Measurements from ENCODE around the gene CLCN5.

Gene CLCN5

GRCh38 chrX:49932791-49933190 lies 10.4 kb downstream of the CLCN5 start:
- no peak for DNase-seq (ENCODE audit: low read depth in 3 of 3)

- DNase-seq (ENCODE audit: low read depth in 3 of 3) = no peak
Measured at GRCh38 chrX:49934148-49934547, 11.8 kb downstream of the CLCN5 start.

- DNase-seq (ENCODE audit: low read depth in 3 of 3) = no peak
Measured at GRCh38 chrX:49934729-49935128, 12.3 kb downstream of the CLCN5 start.

- no peak for DNase-seq (ENCODE audit: low read depth in 3 of 3)
Measured at GRCh38 chrX:49947781-49948180, 25.4 kb downstream of the CLCN5 start.

GRCh38 chrX:49949961-49950360 lies 27.6 kb downstream of the CLCN5 start:
- DNase-seq (ENCODE audit: low read depth in 3 of 3) = no peak

- no peak for DNase-seq (ENCODE audit: low read depth in 3 of 3)
Measured at GRCh38 chrX:49951524-49952193, 29.3 kb downstream of the CLCN5 start.

- DNase-seq (ENCODE audit: low read depth in 3 of 3) = no peak
Measured at GRCh38 chrX:49956313-49956712, 33.9 kb downstream of the CLCN5 start.

GRCh38 chrX:49958727-49959485 lies 36.5 kb downstream of the CLCN5 start:
- DNase-seq (ENCODE audit: low read depth in 3 of 3) = no peak

- DNase-seq (ENCODE audit: low read depth in 3 of 3) = no peak
Measured at GRCh38 chrX:49959602-49960001, 37.2 kb downstream of the CLCN5 start.

- DNase-seq (ENCODE audit: low read depth in 3 of 3) = no peak
Measured at GRCh38 chrX:49960061-49960460, 37.7 kb downstream of the CLCN5 start.

- DNase-seq (ENCODE audit: low read depth in 3 of 3) = no peak
Measured at GRCh38 chrX:49970674-49971073, 48.3 kb downstream of the CLCN5 start.

GRCh38 chrX:49972328-49972860 lies 50.0 kb downstream of the CLCN5 start:
- no peak for DNase-seq (ENCODE audit: low read depth in 3 of 3)

GRCh38 chrX:49976682-49977197 lies 54.3 kb downstream of the CLCN5 start:
- no peak for DNase-seq (ENCODE audit: low read depth in 3 of 3)

- no peak for DNase-seq (ENCODE audit: low read depth in 3 of 3)
Measured at GRCh38 chrX:49977319-49978090, 55.1 kb downstream of the CLCN5 start.

GRCh38 chrX:49978176-49978575 lies 55.8 kb downstream of the CLCN5 start:
- DNase-seq (ENCODE audit: low read depth in 3 of 3) = no peak

GRCh38 chrX:49986058-49986457 lies 63.7 kb downstream of the CLCN5 start:
- no peak for DNase-seq (ENCODE audit: low read depth in 3 of 3)

GRCh38 chrX:49987651-49988050 lies 65.3 kb downstream of the CLCN5 start:
- DNase-seq (ENCODE audit: low read depth in 3 of 3) = no peak

GRCh38 chrX:49988143-49988542 lies 65.7 kb downstream of the CLCN5 start:
- no peak for DNase-seq (ENCODE audit: low read depth in 3 of 3)

- no peak for DNase-seq (ENCODE audit: low read depth in 3 of 3)
Measured at GRCh38 chrX:49991758-49992157, 69.4 kb downstream of the CLCN5 start.

- no peak for DNase-seq (ENCODE audit: low read depth in 3 of 3)
Measured at GRCh38 chrX:49992853-49993252, 70.5 kb downstream of the CLCN5 start.

- DNase-seq (ENCODE audit: low read depth in 3 of 3) = no peak
Measured at GRCh38 chrX:49993661-49994060, 71.3 kb downstream of the CLCN5 start.

GRCh38 chrX:49995107-49995731 lies 72.8 kb downstream of the CLCN5 start:
- DNase-seq (ENCODE audit: low read depth in 3 of 3) = no peak

All from stimulated activated CD4-positive, alpha-beta T cell treated with anti-CD3 and anti-CD28 coated beads, TNF-alpha, amount 100 ng/mL, for 24 hours (primary cell).